SU-DHL-6 (cell line): Measurements from ENCODE around the gene ATF6.

Experiments used
- H2AFZ ChIP-seq: fragments of 200-600 bp; sonication (generic); 2 replicates; pipeline ENCODE4 v1.6.1; 2014; ENCODE audit warnings: low read depth, mild to moderate bottlenecking, moderate library complexity, mixed read lengths, antibody characterized with exemption, low read length; ENCODE audit not compliant: severe bottlenecking
- H3F3A ChIP-seq: fragments of 200-600 bp; shearing (Covaris generic); 2 replicates; pipeline ENCODE4 v1.6.0; 2016; ENCODE audit warnings: antibody characterized with exemption, mild to moderate bottlenecking; ENCODE audit not compliant: insufficient read depth
- H3K27ac ChIP-seq: fragments of 200-600 bp; sonication (generic); 2 replicates; pipeline ENCODE4 v1.5.1; 2016; ENCODE audit warnings: low read depth, mild to moderate bottlenecking, low read length, moderate library complexity, mixed read lengths
- H3K27me3 ChIP-seq: fragments of 200-600 bp; sonication (generic), shearing (Covaris generic); 2 replicates; pipeline ENCODE4 v1.6.0; 2014; ENCODE audit warnings: mild to moderate bottlenecking, low read length
- H3K36me3 ChIP-seq: fragments of 200-600 bp; sonication (generic); 2 replicates; pipeline ENCODE4 v1.6.1; 2014; ENCODE audit warnings: mild to moderate bottlenecking, low read length, mixed read lengths
- H3K4me2 ChIP-seq: fragments of 300-600, 200-600 bp; shearing (Covaris generic), sonication (generic); 2 replicates; pipeline ENCODE4 v1.6.0; 2014; ENCODE audit warnings: low read length, low read depth, mild to moderate bottlenecking; ENCODE audit not compliant: poor library complexity, severe bottlenecking
- H3K4me3 ChIP-seq: fragments of 200-600 bp; sonication (generic); 2 replicates; pipeline ENCODE4 v1.5.1; 2014; ENCODE audit warnings: antibody characterized with exemption, low read length, mild to moderate bottlenecking, mixed read lengths; ENCODE audit not compliant: insufficient read depth, poor library complexity, severe bottlenecking
- H3K79me2 ChIP-seq: fragments of 200-600 bp; sonication (generic); 2 replicates; pipeline ENCODE4 v1.6.1; 2014; ENCODE audit warnings: mild to moderate bottlenecking, low read length, moderate library complexity; ENCODE audit not compliant: insufficient read depth
- H3K9ac ChIP-seq: fragments of 200-600 bp; sonication (generic); 2 replicates; pipeline ENCODE4 v1.7.0; 2014; ENCODE audit warnings: mild to moderate bottlenecking, low read length
- H3K9me2 ChIP-seq: fragments of 200-600 bp; sonication (generic); replicated peaks from 2 replicates; pipeline ENCODE4 v1.6.1; 2014; ENCODE audit warnings: low read length; ENCODE audit not compliant: insufficient read depth
- H3K9me3 ChIP-seq: fragments of 200-600 bp; sonication (generic); 2 replicates; pipeline ENCODE4 v1.6.1; 2014; ENCODE audit warnings: low read length, mixed read lengths; ENCODE audit not compliant: insufficient read depth
- H4K20me1 ChIP-seq: fragments of 200-600 bp; sonication (generic); 2 replicates; pipeline ENCODE4 v1.6.1; 2014; ENCODE audit warnings: low read depth, mild to moderate bottlenecking, antibody characterized with exemption, low read length, moderate library complexity, mixed read lengths
- CTCF ChIP-seq: fragments of 200-600 bp; sonication (generic); IDR thresholded peaks from one replicate; pipeline ENCODE4 v1.5.1; 2017; ENCODE audit warnings: antibody characterized with exemption, mild to moderate bottlenecking, low read length, moderate library complexity; ENCODE audit not compliant: insufficient read depth, poor library complexity, severe bottlenecking
- EZH2phosphoT487 ChIP-seq: fragments of 200-600 bp; sonication (generic), shearing (Covaris generic); conservative IDR thresholded peaks from 2 replicates; pipeline ENCODE4 v1.6.1; 2018; ENCODE audit warnings: mild to moderate bottlenecking, antibody characterized with exemption, low read length, moderate library complexity, mixed read lengths

Gene ATF6

GRCh38 chr1:162013289-162013688 is 247.2 kb downstream of the ATF6 start:
- Histone ChIP-seq H3K9me3 (peaks cover 7% of the 10 kb centered on the region; the same call in 1 of the 2 replicates), H3F3A (no peaks in the 10 kb centered on the region), H3K36me3 (no peaks in the 10 kb centered on the region), H3K9me2 (no peaks in the 10 kb centered on the region), H3K27ac (no peak overlapping the region), H3K4me3 (no peak overlapping the region), H3K79me2 (no peaks in the 10 kb centered on the region), H3K4me2 (no peak overlapping the region), H4K20me1 (no peaks in the 10 kb centered on the region), H3K27me3 (no peaks in the 10 kb centered on the region), H2AFZ (no peak overlapping the region), H3K9ac (no peak overlapping the region)
- TF ChIP-seq EZH2phosphoT487 (no peak), CTCF (no peak)
